SKM-1 treated with dmso at 0.1 percent for 144 hours (cell line): Measurements from ENCODE around the gene OR5B3.
"Not testable (repeated sequence)": the region's sequence is repeated elsewhere in the genome, so short reads cannot be mapped to it uniquely, and the experiment has no call there.

Experiments
- DNase-seq: peaks from one replicate; lab custom pipeline; 2025; ENCODE audit not compliant: unreplicated experiment; lab: John Stamatoyannopoulos, UW

The OR5B3 gene

DNA sequence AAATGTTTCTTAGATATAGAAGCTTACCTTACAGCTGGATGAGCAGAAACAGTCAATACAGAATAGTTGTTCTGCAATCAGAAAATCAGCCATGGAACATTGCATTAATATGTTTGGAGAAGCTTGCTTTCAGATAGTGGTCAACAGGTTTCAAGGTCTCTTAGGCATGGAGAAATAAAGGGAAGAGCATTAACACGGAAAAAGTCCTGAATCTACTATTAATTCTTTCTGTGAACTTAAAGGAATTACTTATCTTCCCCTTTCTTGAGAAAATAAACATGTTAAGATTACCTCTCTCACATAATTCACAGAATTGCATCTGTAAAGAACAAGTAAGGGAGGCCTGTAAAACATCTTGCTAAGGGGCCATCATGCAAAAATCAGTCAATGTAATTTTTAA is at the start of gene OR5B3:
Gene OR5B3, minus strand, starts transcription at position 101 of the 400 bp plus-strand sequence. CDS start 3,465 bp downstream, outside the sequence.
- no peak for DNase-seq

DNA sequence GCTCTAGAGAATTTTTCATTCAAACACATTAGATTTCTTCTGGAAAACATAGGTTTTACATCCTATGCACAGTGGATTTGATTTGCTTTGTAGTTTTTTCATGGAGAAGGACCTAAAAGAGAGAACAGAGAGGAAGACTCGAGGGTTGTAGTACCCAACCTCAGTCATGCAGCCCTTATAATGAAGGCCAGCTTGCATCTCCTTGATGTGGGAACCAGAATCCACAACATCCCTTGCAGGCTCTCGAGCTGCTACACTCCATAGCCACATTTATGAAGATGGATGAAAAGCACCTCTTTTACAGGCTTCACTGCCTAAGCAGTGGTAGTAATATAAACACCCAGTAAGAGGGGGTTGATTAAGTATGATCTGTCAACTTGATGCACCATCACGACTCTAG is 44.9 kb upstream of the OR5B3 start:
- no peak for DNase-seq

DNA sequence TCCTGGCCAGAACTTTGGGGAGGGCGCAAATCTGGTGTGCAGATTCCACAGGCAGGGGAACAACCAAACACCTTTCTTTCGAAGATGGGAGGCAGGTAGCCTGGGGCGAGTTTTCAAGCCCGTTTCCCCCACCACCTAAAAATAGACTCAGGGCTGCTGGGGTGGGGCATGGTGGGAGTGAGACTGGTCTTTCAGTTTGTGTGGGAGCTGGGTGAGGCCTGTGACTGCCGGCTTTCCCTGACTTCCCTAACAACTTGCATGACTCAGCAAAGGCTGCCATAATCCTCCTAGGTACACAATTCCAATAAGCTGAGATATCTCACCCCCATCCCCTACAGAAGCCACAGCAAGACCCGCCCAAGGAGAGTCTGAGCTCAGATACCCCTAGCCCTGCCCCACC is 39.6 kb upstream of the OR5B3 start:
- no peak for DNase-seq

DNA sequence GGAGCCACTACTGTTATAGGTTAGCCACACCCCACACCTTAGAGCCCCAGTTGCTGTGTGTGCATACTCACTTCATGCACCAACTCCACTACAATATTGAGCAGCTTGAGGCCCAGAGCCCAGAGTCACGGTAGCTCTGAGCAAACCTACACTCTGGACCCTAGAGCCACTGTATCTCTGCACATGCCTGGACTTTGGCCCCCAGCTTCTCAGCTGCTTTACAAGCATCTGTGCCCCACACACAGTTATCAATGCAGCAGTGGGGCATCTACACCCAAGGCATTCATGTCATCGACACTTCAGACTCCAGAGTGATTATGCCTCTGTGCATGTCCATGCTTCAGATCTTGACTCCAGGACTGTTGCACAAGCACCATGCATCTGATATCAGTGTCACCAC is 37.6 kb upstream of the OR5B3 start:
- no peak for DNase-seq

DNA sequence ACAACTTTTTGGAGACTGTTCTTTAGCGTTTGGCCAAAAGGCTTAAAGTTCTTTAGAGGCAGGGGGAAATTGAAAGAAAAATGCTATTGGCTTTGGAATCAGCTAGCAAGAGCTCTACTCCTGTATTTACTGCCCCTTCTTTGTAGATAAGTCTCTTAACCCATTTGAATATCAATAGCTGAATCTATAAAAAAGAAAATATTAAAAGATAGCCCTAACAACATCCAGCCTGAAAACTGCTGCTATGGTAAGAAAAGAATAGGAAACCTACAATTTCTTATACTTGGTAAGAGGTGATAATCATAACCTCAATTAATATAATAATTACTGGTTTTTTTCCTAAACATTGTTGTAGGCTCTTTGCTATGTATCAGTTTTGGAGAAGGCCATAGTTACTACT is 35.5 kb upstream of the OR5B3 start, which contains the start of gene OR5B12:
Gene OR5B12, minus strand, starts transcription at position 101 of the 400 bp plus-strand sequence. CDS start 2,085 bp downstream, outside the sequence.
- DNase-seq: no peak

DNA sequence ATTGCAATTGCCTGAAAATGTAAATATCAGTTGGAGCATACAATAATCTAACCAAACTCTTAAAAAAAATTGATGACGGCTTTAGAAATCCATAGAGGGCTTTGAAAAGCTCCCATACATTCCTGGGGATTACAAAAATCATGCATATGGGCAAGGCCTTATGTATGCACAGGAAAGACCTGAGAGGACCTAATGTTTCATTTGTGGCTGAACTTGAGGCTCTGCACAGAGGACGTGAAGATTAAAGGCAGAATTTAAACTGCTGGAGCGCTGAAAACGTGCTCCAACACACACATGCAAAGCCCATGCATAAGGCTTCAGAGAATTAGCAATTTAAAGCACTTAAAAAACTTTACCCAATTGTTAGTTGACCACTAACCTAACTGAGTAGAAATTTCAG is 31.8 kb upstream of the OR5B3 start:
- DNase-seq: no peak

DNA sequence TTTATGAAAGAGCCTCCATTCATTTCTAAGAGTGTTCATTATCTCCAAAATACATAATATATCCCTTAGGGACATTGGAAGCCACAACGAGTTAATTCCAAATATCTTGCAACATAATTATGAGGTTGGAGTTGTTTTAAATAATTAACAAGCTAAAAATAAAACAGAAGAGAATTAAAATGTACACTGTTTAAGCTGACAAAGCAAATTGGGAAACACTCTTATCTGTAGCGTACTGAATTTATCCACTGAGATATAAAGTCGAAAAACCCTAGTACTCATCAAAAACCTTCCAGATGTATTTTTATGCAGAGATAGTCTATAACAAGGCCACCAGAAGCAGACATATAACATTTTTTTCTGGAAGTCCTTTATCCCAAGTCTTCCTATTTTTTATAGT is 27.5 kb upstream of the OR5B3 start:
- DNase-seq: no peak

DNA sequence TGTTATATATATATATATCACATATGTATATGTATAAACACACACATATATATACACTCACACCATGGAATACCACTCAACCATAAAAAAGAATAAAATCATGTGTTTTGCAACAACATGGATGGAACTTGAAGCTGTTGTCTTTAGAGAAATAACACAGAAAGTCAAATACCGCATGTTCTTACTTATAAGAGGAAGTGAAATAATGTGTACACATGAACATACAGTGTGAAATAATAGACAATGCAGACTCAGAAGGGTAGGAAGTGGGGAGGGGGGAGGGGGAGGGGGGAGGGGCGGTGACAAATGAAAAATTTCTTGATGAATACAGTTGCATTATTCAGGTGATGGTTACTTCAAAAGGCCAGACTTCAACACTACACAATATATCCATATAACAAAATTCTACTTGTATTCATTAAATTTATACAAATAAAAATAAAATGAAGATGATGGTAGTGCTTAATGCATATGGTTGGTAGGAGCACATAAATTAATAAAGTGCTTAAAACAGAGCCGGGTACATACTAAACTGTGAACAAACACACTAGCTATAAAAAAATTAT is 27.0 kb upstream of the OR5B3 start:
- peak; percentile 20 for DNase-seq

DNA sequence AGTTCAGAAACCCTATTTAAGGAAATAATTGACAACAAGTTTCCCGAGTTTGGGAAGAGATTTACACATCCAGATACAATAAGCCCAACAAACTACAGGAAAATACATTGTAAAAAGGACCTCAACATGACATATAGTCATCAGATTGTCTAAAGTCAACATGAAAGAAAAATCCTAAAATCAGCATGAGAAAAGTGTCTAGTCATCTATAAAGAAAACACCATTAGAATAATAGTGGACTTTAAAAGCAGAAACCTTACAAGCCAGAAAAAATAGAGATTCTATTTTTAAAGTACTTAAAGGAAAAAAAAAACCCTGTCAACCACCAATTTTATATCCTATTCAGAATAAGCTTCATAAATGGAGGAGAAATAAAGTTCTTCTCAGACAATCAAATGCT is 22.6 kb upstream of the OR5B3 start:
- DNase-seq: no peak

DNA sequence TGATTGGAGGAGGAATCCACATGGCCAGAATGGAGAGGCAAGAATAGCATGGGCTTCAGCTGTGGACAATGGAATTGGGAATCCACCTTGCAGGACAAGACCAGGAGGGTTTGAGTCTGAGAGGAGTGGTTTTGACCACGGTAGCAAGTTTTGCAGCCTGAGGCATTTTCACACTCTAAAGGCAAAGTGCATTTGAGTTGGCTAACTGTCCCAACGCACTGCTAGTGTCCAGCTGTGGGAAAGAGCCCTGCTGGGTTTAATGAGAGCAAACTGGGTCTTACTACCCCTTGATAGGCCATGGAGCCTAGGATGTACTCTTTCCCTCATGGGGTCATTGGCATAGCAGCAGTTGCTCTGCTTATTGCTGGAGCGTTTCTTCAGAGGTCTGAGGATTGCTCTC is 21.3 kb upstream of the OR5B3 start, which contains the start of gene OR5B2:
Gene OR5B2, minus strand, starts transcription at position 101 of the 400 bp plus-strand sequence. CDS start 4,860 bp downstream, outside the sequence.
- no peak for DNase-seq

DNA sequence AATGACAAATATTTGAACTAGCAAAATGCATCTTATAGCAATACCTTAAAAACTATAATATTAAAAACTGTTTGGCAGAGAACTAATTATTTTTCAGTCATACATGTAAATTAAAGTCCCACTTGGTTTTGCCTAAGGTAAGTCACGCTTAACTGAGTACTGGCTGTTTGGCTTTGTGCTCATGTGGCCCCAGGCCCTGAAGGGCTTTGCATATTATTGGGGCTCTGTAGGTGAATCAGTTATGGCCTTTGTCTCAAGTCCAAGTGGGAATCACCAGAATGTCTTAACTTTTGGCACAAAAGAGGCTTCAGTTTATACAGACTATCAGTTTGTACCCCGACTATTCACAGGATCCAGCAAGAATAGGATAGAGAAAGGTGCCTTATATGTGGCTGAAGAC is 7.1 kb downstream of the OR5B3 start:
- not testable (repeated sequence) for DNase-seq

DNA sequence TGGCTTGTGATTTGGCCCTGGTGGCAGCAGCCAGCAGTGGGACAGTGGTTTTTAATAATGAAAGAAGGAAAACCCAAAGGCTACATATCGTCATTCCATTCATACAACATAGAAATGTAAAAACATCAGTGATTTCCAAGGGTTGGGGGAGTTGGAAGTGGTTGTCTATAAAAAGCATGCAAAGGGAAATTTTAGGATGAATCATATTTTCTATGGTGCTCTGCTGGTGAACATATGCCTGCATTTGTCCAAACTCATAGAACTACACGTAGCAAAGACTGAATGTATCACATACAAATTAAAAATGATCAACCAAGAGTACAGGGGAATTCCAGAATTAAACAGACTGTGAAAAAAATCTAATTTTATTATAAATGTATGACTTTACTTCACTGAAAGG is 11.1 kb downstream of the OR5B3 start:
- DNase-seq: no peak

DNA sequence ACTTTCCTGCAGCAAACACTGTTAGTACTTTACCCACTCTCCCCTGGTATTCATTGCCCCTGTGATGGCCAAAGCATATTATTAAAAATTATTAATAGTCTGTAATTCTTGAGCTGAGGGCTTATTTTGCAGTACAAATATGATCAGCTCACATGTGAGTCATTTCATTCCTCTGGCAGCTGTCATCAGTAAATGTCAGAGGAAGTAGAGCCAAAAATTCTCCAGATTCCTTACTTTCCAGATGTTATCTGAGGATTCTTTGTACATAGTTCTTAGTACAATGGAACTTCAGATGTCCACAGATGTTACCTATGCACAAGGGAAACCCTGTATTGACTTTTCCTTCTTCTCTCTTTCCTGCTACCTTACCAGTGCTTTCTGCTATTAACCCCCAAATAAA is 12.5 kb downstream of the OR5B3 start:
- DNase-seq: no peak

DNA sequence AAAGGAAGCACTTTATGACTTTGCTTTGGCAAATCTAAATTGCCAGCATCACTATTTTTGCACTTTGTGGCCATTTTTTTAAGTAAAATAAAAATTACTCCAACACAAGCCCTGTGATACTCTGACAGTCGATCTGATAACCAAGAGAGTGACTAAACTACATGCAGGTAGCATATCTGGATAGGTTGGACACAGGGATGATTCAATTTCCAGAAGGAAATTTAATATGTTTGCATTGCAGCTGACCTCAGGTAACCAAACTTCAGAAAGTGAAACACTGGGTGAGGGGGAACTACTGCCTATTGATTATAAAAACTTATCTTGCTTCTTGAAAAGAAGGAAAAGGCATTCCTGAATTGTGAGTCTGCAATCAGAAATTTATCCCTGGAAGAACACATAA is 13.9 kb downstream of the OR5B3 start:
- no peak for DNase-seq

DNA sequence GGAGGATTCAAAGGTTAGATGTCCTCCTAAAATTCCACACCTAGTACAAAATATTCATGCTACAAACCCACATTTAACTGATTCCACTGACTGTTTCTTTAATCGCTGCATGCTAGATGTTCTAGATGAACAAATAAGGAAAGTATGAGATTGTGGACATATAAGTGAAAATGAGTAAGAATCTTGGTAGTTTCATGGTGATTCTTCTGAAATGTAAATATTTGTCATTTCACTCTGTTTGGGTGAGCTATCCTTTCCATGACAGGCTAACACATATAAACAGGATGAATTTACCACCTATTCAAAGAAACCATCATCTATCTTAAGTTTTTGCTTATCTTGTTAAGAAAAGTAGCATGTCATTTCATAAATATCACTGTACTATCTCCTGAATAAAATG is 14.8 kb downstream of the OR5B3 start:
- no peak for DNase-seq

DNA sequence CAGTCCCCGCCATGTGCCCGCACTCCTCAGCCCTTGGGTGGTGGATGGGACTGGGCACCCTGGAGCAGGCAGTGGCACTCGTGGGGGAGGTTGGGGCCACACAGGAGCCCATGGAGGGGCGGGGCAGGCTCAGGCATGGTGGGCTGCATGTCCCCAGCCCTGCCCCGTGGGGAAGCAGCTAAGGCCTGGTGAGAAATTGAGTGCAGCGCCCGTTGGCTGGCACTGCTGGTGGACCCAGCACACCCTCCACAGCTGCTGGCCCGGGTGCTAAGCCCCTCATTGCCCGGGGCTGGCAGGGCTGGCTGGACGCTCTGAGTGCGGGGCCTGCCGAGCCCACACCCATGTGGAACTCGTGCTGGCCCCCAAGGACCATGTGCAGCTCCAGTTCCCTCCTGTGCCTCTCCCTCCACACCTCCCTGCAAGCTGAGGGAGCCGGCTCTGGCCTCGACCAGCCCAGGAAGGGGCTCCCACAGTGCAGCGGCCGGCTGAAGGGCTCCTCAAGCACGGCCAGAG is 16.1 kb downstream of the OR5B3 start:
- no peak for DNase-seq

DNA sequence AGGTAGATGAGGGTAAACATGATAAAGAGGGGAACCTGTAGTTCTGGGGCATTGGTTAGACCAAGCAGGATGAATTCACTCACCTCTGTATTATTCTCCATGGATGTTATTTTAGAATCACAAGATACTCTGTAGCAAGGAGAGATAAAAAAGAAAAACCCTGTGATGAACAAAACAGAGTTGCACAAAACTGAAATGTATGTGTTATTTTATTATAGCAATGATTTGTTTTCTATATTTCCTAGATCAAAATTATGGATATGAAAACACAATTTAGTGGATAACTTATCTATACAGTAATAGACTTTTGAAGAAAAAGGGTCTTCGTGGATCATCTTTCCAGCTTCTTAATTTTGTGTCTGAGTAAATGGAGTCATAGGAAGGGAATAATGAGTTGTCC is 47.7 kb downstream of the OR5B3 start, which contains the start of gene OR5B17:
Gene OR5B17, minus strand, starts transcription at position 101 of the 400 bp plus-strand sequence. Its CDS starts 0 bp downstream, at position 101.
- no peak for DNase-seq

DNA sequence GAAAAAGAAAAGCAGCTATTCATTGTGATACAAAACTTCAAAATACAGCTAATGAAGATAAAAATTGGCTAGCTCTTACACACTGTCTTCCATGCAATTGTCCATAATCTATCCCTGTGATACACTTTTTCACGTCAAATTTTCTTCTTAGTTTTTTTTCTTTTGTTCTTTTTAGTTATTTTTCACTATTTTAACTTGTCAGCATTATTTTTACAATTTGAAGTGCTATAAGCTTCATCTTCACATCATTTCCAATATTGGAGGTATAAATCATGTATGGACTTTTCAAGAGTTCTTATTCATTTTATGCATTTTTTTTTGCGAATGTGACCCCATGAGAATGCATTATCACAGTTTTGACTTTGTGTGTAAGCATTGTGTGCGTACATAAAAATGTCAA is 51.9 kb downstream of the OR5B3 start:
- DNase-seq: no peak
